GM13977 (cell line): ENCODE data around the gene GART.
A peak's percentile ranks its signal among the peaks of the same experiment; 100 is the strongest.

ENCODE experiments used
- DNase-seq: peaks from one replicate; pipeline ENCODE4 v3.0.0; 2012; ENCODE audit warnings: low spot score
- in situ Hi-C: fragments of 300-500 bp; cut with MboI; formaldehyde crosslinking; loops from one replicate; pipeline ENCODE4 v1.12.0; 2022; ENCODE audit warnings: low sequenced_read_pairs, low pct_unique_long_range_greater_than_20kb, mixed read lengths, inconsistent platforms; ENCODE audit not compliant: unreplicated experiment
- TF ChIP-seq, protein P1 (sequence below): IDR thresholded peaks from 2 replicates; pipeline ENCODE4 v1.5.1; 2012; ENCODE audit warnings: mild to moderate bottlenecking, control low read depth; ENCODE audit not compliant: insufficient read depth; ENCODE audit errors: extremely low read depth, missing control alignments

GART gene

DNA sequence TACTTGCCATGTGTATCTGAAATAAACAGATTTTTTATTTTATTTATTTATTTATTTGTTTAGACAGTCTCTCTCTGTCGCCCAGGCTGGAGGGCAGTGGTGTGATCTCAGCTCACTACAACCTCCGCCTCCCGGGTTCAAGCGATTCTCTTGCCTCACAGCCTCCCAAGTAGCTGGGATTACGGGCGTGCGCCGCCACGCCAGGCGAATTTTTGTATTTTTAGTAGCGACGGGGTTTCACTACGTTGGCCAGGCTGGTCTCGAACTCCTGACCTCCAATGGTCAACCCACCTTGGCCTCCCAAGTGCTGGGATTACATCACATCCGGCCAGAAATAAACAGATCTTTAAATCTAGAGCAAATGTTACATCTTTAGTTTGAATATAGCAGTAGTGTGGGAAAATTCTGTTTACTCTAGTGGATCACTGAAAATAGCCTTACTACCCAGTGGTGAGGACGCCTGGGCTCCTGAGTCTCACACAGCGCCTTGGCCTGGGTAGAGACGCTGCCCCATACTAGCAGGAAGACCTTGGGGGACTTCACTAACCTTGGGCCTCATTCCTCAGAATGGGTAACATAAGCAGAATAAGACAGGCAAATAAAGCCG lies 709 bp downstream of the GART start:
- peak; percentile 24 for DNase-seq
- in situ Hi-C loops = no loop called here
- TF ChIP-seq, protein P1, sequence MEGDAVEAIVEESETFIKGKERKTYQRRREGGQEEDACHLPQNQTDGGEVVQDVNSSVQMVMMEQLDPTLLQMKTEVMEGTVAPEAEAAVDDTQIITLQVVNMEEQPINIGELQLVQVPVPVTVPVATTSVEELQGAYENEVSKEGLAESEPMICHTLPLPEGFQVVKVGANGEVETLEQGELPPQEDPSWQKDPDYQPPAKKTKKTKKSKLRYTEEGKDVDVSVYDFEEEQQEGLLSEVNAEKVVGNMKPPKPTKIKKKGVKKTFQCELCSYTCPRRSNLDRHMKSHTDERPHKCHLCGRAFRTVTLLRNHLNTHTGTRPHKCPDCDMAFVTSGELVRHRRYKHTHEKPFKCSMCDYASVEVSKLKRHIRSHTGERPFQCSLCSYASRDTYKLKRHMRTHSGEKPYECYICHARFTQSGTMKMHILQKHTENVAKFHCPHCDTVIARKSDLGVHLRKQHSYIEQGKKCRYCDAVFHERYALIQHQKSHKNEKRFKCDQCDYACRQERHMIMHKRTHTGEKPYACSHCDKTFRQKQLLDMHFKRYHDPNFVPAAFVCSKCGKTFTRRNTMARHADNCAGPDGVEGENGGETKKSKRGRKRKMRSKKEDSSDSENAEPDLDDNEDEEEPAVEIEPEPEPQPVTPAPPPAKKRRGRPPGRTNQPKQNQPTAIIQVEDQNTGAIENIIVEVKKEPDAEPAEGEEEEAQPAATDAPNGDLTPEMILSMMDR = no peak

DNA sequence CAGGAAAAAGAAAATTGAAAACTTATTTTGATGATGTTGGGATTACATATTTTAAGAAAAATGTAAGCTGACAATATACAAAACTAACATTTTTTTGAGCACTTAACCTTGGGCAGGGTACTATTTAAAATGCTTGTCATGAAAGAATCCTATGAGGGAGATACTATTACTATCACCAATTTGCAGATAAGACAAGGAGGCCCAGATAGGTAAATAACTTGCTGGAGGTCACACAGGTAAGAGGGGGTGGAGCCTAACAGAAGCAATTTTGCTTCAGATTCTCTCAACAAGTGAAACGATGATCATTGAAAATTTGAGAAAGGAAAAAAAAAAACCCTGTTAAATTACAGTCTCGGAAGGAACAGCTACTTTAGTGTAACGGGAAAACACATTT lies 1.2 kb downstream of the GART start:
- DNase-seq = no peak
- in situ Hi-C loops = no loop called here

DNA sequence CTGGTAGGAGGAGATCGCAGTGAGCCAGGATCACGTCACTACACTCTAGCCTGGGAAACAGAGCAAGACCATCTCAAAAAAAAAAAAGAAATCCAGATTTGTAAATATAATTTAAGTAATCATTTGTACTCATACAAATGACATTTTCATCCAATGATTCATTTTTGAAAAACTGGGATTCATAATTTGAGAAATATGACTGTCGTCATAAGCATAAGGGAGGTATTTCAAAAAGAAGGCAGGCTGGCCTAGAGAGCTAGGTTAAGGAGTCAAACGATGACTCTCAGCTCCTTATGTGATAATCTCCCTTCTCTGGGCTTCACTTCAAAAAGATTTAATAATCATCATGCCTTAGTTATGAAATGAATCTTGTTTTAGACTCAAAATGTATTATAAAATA lies 2.3 kb downstream of the GART start:
- in situ Hi-C loops = no loop called here
- no peak for DNase-seq
- TF ChIP-seq, protein P1 = no peak

More for the DNA sequence above, 1.2 kb downstream of the GART start:
- TF ChIP-seq, protein P1 = no peak

DNA sequence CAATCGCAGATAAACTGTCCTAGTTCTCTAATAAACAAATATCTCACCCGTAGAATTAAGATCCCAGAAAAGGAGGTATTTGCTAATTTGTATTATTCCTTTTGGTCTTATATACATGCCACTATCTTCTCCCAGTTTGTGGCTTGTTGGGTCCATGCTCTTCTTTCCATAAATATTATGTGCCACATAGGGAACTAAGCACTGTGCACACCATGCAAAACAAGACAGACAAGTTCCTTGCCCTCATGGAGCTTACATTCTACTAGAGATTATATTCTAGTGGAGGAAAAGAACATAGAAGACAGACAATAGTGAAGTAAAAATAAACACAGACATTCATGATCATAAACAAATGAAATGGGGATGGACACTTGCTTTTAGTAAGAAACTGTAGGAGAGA lies 4.7 kb downstream of the GART start:
- no peak for DNase-seq
- in situ Hi-C loops = no loop called here
- TF ChIP-seq, protein P1 = no peak

DNA sequence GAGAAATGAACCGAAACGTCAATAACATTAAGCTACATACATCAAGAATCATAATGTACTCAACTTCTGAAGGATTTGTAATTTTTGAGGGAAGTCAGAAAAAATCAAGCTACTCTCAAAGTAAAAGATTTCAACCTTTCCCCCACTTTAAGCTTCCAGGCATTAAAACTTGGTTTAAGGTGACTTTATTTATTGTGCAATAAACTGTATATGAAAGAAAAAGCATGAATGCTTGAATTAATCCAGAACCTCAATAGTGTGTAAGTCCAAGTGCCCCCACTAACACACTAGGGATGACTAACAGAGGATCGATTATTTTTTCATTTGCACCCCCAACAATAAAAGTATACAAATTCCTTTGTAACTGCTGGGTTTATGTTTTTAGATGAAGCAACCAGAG lies 10.9 kb downstream of the GART start:
- DNase-seq = no peak
- TF ChIP-seq, protein P1 = no peak
- in situ Hi-C loops = no loop called here

DNA sequence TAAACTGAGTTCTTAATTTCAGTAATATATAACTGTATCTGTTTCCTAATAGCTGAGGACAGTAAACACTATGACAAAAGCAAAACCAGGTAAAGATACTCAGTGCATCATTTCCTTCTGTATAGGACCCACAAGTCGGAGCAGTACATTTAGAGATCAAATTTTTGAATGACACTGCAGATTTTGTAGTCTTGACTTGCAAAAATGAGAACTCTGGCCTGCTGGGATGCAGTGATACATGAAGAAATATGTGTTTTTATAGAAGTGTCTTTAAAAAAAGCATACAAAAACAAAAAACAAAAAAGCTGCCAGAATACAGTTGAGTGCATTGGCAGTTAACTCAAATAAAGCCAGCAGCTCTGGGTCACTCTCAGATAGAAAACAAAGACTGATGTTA lies 19.0 kb downstream of the GART start:
- in situ Hi-C loops = no loop called here
- TF ChIP-seq, protein P1 = no peak
- no peak for DNase-seq

DNA sequence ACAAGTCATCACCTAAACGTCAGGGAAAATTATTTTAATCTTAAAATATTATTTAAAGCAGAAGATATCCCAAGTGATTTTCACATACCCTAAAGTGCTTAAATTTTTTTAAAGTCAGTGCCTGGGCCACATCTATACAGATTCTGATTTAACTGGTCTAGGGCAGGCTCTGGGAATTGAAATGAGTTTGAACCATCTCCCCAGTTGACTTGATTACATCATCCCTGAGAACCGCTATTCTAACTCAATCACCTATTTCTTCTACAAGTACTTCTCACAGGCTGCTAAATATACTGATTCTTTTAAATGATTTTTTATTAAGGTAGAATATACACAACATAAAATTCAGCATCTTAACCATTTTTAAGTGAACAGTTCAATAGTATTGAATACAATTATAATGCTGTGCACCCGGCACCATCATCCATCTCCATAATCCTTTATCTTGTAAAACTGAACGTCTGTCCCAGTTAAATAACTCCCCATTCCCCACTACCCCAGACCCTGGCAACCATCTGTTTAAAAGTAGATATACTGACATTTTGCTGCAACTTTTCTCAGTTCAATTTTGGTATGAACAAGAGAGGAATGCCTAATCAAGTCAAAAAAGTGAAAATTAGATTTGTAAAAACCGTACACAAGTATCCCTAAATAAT lies 19.5 kb downstream of the GART start:
- in situ Hi-C loops = no loop called here
- no peak for DNase-seq
- TF ChIP-seq, protein P1 = no peak
